Stimulated activated naive CD4-positive, alpha-beta T cell (primary cell): ENCODE data around the gene MSL3B.
"Not testable (repeated sequence)": the region's sequence is repeated elsewhere in the genome, so short reads cannot be mapped to it uniquely, and the experiment has no call there.

Experiments used
- DNase-seq, 6 experiments: peaks; one replicate each; lab custom pipeline; 2025; lab: John Stamatoyannopoulos, UW

Gene MSL3B

DNA sequence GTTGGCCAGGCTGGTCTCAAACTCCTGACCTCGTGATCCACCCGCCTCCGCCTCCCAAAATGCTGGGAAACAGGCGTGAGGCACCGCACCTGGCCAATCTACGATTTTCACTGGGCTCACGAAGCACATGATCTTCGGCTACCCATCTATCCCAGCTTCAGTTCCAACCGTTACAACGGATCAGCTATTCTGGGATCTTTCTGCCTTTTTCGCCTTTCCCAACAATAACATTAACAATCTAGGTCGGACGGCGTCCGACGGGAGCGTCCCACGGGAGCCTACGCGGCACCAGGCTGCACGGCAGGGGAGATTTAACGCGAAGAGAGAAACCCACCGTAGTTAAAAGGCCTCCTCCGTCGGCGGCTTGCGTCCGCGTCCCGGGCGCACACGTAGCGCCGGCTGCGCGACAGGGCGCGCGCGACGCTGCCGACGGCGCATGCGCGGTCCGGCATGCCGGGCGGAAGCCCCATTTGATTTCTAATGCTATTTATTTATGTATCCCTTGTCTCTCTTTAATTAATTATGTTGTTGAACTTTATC is at the start of gene MSL3B:
MSL3B (minus strand) TSS at position 394 of the 540 bp plus-strand sequence.
- peak; percentile 33 to 69 (median 42) for DNase-seq

DNA sequence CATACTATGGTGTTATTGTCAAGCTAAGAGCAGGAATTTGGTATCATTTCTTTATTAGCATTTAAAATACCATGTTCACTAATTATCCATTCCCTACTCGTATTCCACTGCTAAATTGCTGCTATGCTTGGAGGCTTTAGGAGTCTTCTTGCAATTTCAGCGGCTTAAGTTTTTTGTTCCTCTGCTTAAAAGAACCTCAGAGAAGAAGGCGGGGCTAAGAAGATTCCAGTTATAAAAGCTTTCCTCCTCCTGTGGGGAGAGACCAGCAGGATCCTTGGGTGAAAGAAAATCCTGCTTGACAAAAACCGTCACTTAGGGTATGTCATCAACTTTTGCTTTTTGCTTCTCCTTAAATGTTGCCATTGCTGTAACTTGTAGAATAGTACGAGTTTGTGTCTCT is 48.9 kb upstream of the MSL3B start, which contains the start of gene TRPM8:
TRPM8 (plus strand) TSS at position 258 of the 400 bp plus-strand sequence. CDS start 9,165 bp downstream, outside the sequence.
- DNase-seq: no peak

DNA sequence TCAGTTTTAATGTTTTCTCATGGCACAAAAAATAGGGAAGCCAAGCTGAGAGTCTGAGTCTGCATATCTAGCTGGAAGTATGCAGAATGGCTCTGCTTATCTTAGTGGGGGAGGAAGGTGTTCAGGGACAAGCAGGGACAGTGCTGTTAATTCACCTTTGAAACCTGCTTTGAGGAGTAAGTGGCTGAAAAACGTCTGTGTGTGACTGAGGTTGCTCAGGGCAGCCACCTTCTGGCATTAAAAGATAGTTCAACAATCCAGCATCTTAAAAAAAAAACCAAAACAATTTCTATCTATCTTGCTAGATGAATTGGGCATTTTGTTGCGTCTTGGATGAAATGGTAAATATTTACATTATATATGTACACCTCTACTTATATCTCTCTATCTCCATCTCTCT is 46.9 kb upstream of the MSL3B start:
- DNase-seq: peak in 1 of 6 experiments; percentile 4

DNA sequence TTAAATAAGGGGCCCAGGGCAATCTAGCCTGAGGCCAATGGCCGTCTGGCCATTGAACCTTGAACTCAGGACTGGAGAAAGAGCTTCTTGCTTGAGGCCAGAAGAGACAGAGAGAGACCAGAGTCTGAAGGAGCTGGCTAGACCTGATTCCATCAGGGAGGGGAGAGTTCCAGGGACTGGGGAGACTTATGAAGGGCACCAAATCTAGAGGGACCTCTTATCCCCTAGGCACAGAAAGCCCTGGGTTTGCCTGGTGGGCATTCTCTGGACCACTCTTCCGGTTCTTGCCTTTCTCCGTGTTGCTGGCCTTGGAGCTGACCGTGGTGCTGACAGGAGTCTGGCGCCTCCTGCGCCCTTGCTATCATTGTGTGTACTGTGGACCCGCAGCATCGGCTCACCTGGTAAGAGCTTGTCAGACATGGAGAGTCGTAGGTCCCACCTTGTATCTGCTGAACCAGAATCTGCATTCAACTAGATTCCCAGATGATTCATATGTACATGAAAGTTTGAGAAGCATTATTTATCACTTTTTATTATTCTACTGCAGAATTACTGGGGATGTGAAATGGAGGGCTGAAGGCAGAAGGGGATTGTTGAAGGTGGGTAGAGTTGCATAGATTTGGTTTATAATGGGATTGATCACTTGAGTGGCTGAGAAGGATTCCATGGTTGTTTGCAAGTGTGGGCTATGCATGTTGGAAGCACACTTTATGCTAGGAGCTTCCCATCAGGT is 44.7 kb upstream of the MSL3B start:
- no peak for DNase-seq

- DNase-seq: no peak
These were observed 39.4 kb upstream of the MSL3B start for GRCh38 chr2:233907627-233908026.

GRCh38 chr2:233905945-233906344 is 37.8 kb upstream of the MSL3B start:
- DNase-seq: no peak

GRCh38 chr2:233901884-233902283 is 33.7 kb upstream of the MSL3B start:
- DNase-seq: no peak

GRCh38 chr2:233901367-233901766 is 33.2 kb upstream of the MSL3B start:
- DNase-seq: no peak

GRCh38 chr2:233896253-233896652 is 28.1 kb upstream of the MSL3B start:
- not testable (repeated sequence) for DNase-seq

DNA sequence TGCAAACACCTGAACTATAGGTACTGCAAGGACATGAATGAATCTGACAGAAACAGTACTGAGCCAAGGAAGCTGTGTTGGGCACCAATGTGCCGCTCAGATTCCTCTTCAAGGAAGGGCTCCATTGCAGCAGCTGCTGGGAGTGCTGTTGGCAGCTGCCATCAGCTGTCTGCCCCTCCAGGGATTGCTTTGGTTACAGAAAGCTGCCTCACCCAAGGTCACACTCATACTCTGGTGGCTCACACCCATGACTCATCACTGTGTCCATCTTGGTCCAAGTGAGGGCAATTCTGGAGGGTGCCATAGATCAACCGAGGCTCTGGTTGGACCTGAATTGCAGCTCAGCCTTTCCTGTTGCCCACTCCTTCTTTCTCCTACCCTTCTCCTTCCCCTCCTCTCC is 24.6 kb upstream of the MSL3B start:
- no peak for DNase-seq

GRCh38 chr2:233882353-233882752 is 14.2 kb upstream of the MSL3B start:
- no peak for DNase-seq

DNA sequence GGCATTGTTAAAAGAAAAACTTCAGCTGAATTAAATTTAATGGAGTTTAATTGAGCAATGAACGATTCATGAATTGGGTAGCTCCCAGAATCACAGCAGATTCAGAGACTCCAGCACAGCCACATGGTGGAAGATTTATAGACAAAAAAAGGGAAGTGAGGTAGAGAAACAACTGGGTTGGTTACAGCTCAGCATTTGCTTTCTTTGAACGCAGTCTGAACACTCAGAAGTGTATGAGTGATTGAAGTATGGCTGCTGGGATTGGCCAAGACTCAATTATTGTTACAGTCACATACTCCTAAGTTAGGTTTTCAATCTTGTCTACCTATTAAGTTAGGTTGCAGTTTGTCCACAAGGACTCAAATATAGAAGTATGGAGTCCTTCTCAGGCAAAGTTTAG is 3.9 kb upstream of the MSL3B start:
- not testable (repeated sequence) for DNase-seq

DNA sequence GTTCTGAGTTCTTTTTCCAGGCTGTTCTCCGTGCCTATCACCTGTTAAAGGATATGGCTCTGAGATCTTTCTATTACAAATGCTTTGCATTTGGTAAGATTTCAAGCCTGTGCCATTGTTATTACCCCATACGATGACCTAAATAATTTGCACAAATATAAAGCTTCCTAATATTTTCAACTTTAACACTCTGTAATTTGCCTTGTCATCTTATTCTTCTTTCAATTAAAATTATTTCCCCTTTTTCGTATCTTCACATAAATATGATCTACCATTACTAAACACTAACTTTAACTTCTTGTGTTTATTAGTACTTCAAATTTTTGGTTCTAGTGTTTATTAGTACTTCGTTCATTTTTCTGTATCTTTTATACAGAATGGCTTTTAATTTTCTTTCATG is 3.2 kb upstream of the MSL3B start:
- no peak for DNase-seq

- DNase-seq: no peak
These were observed 1.7 kb downstream of the MSL3B start for GRCh38 chr2:233866479-233866878.

DNA sequence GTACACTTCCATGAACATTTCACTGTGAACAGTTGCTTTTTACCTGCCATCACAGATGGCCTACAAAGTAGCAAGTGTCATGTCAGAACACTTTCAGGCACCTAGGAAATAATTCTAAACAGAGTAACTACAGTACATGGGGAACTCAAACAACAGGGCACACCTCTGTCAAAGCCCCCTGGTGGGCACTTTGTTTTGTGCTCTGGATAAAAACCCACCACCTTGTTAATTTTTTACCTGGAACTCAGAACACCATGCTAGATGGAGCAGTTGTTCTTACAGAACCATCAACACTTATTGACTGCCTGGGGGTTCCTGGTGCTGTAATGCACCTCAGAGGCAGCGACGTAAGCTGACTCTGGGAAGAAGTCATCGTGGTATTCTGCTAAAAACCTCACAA is 2.3 kb downstream of the MSL3B start:
- no peak for DNase-seq

DNA sequence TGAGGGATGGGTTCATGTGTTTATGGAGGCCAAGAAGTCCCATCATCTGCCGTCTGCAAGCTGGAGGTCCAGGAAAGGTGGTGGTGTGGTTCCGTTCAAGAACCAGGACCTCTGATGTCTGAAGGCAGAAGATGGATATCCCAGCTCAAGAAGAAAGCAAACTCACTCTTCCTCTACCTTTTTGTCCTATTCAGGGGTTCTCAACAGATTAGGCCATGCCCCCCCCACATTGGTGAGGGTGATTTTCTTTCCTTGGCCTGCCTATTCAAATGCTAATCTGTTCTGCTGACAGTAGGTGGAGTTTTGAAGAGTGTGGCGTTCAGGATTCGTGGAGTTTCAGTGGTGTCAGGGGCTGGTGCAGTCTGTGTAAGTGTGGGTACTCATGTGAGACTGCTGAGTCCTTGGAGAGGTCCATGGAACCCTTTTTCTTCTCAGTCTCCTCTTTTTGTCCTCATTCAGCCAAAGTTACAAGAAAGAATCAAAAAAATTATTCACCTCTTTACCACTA is 5.9 kb downstream of the MSL3B start:
- DNase-seq: no peak

GRCh38 chr2:233858331-233858730 is 9.9 kb downstream of the MSL3B start:
- DNase-seq: no peak

DNA sequence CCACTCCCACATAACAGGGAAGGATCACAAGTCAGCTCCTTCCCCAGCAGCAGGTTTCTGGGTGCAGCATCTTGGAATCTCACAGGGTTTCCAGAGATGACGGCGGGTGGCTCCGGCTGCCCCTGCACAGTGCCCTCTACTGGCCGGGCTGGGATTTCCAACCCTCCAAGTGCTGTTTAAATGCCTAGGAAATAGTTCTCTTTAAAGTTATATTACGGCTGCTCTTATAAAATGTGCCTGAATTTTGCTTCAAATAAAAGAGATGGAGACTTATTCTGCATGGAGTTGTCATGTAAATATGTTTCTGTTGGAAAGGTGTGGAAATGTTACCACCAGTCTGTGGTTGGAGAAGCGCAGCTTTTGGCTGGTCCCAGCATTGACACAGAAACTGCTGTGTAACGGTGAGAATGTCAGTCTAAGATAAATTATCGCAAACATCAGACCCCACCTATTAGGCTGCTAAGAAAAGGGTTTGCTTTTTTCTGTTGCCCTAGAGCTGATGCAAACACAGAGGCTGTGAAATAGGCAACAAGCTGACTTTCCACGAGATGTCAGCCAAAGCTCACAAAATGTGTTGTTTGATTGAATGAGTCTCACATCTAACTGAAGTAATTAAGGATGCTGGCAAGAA is 10.6 kb downstream of the MSL3B start:
- peak in 5 of 6 experiments; percentile 4 to 29 (median 20) for DNase-seq

GRCh38 chr2:233856184-233856583 is 12.0 kb downstream of the MSL3B start:
- no peak for DNase-seq

DNA sequence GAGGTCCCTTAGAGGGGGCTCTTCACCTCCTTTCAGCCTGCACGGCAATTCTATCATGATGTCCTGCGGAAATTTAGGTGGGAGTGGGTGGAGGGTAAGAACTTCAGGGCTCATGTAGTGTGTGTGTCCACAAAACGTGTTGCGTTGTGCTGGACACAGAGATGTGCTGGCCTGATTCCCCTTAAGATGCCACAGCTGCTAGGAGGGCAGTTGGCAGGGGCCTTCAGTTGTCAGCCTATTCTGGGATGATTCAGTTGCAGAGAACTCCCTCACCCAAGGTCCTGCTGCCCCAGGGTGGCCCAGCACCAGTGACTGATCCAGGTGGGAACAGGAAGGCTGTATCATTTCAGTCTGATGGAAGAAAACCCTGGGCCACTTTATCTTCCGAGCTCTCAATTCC is 12.8 kb downstream of the MSL3B start:
- DNase-seq: no peak

DNA sequence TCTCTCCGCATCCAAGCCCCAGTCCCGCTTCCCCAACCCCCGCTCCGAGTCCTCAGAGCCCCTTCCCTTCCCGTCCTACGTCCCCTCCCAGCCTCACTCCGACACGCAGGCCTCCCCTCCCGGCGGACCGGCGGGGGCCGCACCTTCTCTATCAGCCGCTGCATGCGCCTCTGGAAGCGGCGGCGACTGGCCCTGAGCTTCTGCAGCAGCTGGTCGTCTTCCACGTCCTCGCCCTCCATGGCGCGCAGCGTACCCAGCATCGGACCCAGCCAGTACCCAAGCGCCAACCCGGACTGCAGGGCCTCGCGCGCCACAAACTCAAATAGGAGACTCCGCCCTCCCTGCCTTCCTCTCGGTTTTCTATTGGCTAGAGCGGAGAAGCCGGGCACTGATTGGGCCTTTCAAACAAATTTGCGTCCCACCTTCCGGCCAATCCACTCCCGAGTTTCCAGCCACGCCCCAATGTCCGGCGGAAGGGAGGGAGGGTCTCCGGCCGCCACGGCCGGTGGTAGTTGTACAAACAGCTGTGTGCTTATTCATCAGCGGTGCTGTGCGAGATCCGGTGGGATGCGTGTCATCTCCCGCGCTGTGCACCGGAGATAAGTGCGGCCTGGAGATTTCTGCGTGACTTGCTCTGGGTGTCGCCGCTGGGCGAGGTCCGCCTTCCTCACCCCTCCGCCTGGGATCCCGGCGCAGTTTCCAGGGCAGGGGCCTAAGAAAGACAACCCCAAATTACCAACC is 13.8 kb downstream of the MSL3B start, which contains the start of gene HJURP:
HJURP (minus strand) TSS at position 295 of the 741 bp plus-strand sequence; CDS start at position 260, 35 bp downstream.
- DNase-seq: peak; percentile 79 to 89 (median 87)

DNA sequence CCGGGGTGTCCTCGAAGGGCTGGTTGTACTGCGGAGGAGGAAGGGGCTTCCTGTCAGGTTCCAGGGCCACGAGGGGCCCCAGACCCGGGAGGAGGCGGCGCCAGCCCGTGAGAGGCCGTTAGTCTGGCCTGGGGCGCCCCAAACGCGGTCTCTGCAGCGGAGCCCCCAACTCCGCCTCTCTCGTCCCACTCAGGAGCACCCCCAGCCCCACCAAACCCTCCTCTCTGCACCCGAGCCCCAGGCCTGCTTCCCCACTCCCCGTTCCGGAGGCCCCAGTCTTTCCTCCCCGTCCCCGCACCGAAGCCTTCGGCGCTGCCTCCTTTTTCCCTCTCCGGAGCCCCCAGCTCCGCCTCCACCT is 14.3 kb downstream of the MSL3B start:
- no peak for DNase-seq
